OCI-LY1 (cell line): ENCODE results near the gene MACROD1.

ENCODE experiments used
- H2AFZ ChIP-seq: fragments of 200-600 bp; sonication (generic), shearing (Covaris generic); 2 replicates; pipeline ENCODE4 v1.6.0; 2014; ENCODE audit warnings: antibody characterized with exemption, mild to moderate bottlenecking, low read length
- H3F3A ChIP-seq: fragments of 200-600 bp; sonication (generic), shearing (Covaris generic); 2 replicates; pipeline ENCODE4 v1.6.0; 2014; ENCODE audit warnings: mild to moderate bottlenecking, antibody characterized with exemption, low read length, moderate library complexity; ENCODE audit not compliant: insufficient read depth
- H3K27ac ChIP-seq: fragments of 200-600 bp; sonication (generic); 2 replicates; pipeline ENCODE4 v1.5.1; 2014; ENCODE audit warnings: low read length, mixed run types, mild to moderate bottlenecking, low read depth; ENCODE audit not compliant: poor library complexity, severe bottlenecking
- H3K27me3 ChIP-seq: fragments of 200-600 bp; sonication (generic); 2 replicates; pipeline ENCODE4 v1.6.0; 2014; ENCODE audit warnings: antibody characterized with exemption, mild to moderate bottlenecking, low read length, moderate library complexity; ENCODE audit not compliant: insufficient read depth
- H3K36me3 ChIP-seq: fragments of 200-600 bp; sonication (generic); 2 replicates; pipeline ENCODE4 v1.6.1; 2014; ENCODE audit warnings: mild to moderate bottlenecking, antibody characterized with exemption, low read length, moderate library complexity, mixed read lengths; ENCODE audit not compliant: insufficient read depth
- H3K4me1 ChIP-seq: fragments of 200-600 bp; sonication (generic); 2 replicates; pipeline ENCODE4 v1.5.1; 2014; ENCODE audit warnings: mild to moderate bottlenecking, low read length, moderate library complexity; ENCODE audit not compliant: insufficient read depth, severe bottlenecking
- H3K4me2 ChIP-seq: fragments of 200-600 bp; sonication (generic), shearing (Covaris generic); 2 replicates; pipeline ENCODE4 v1.6.1; 2014; ENCODE audit warnings: low read length
- H3K4me3 ChIP-seq: fragments of 200-600 bp; sonication (generic); 2 replicates; pipeline ENCODE4 v1.5.1; 2014; ENCODE audit warnings: low read length, low read depth, mild to moderate bottlenecking, mixed read lengths; ENCODE audit not compliant: poor library complexity, severe bottlenecking
- H3K79me2 ChIP-seq: fragments of 200-600 bp; shearing (Covaris generic); 2 replicates; pipeline ENCODE4 v1.6.1; 2016; ENCODE audit warnings: mixed run types, low read length, mixed read lengths; ENCODE audit not compliant: insufficient read depth
- H3K9ac ChIP-seq: fragments of 200-600 bp; sonication (generic), shearing (Covaris generic); 2 replicates; pipeline ENCODE4 v1.6.1; 2014; ENCODE audit warnings: mild to moderate bottlenecking, low read length, mixed read lengths
- H3K9me2 ChIP-seq: fragments of 200-600 bp; sonication (generic), shearing (Covaris generic); 2 replicates; pipeline ENCODE4 v1.6.1; 2014; ENCODE audit warnings: low read depth, mild to moderate bottlenecking, low read length, mixed read lengths
- H3K9me3 ChIP-seq: fragments of 200-600 bp; shearing (Covaris generic); 2 replicates; pipeline ENCODE4 v1.6.1; 2014; ENCODE audit warnings: low read length, mixed read lengths
- H4K20me1 ChIP-seq: fragments of 200-600 bp; sonication (generic), shearing (Covaris generic); 2 replicates; pipeline ENCODE4 v1.6.0; 2016; ENCODE audit warnings: mild to moderate bottlenecking, low read length; ENCODE audit not compliant: insufficient read depth
- CTCF ChIP-seq: fragments of 200-600 bp; sonication (generic), shearing (Covaris generic); IDR thresholded peaks from 2 replicates; pipeline ENCODE4 v1.5.1; 2017; ENCODE audit warnings: mild to moderate bottlenecking, antibody characterized with exemption, low read length, moderate library complexity, mixed read lengths
- EZH2 ChIP-seq: fragments of 200-600 bp; sonication (generic), shearing (Covaris generic); IDR thresholded peaks from 2 replicates; pipeline ENCODE4 v1.8.0; 2017; ENCODE audit warnings: borderline replicate concordance, mixed run types, mild to moderate bottlenecking, antibody characterized with exemption, low read length, moderate library complexity, mixed read lengths

Gene MACROD1

GRCh38 chr11:64038500-64038899 lies 127.4 kb downstream of the MACROD1 start:
- H3K4me3 ChIP-seq = no peak overlapping the region
- H3K27ac ChIP-seq = no peak overlapping the region
- no peaks in the 10 kb centered on the region for H3K9me2 ChIP-seq
- no peaks in the 10 kb centered on the region for H3K4me1 ChIP-seq
- no peak overlapping the region for H3K9ac ChIP-seq
- no peaks in the 10 kb centered on the region for H3K79me2 ChIP-seq
- H3K4me2 ChIP-seq = no peak overlapping the region
- no peak for TF ChIP-seq EZH2
- TF ChIP-seq CTCF = no peak
- no peak overlapping the region for H2AFZ ChIP-seq
- no peaks in the 10 kb centered on the region for H4K20me1 ChIP-seq
- no peaks in the 10 kb centered on the region for H3K9me3 ChIP-seq
- H3K27me3 ChIP-seq = no peaks in the 10 kb centered on the region
- no peaks in the 10 kb centered on the region for H3F3A ChIP-seq
- H3K36me3 ChIP-seq = no peaks in the 10 kb centered on the region

- peaks cover 5% of the 10 kb centered on the region; the same call in 1 of the 2 replicates for H3K27me3 ChIP-seq
- no peaks in the 10 kb centered on the region for H3K36me3 ChIP-seq
- H3K9ac ChIP-seq = no peak overlapping the region
- no peaks in the 10 kb centered on the region for H3K9me3 ChIP-seq
- H3K27ac ChIP-seq = no peak overlapping the region
- no peaks in the 10 kb centered on the region for H4K20me1 ChIP-seq
- H3K9me2 ChIP-seq = no peaks in the 10 kb centered on the region
- TF ChIP-seq EZH2 (no peak), CTCF (no peak)
- no peaks in the 10 kb centered on the region for H3K79me2 ChIP-seq
- no peak overlapping the region for H3K4me2 ChIP-seq
- no peak overlapping the region for H2AFZ ChIP-seq
- no peaks in the 10 kb centered on the region for H3K4me1 ChIP-seq
- H3F3A ChIP-seq = no peaks in the 10 kb centered on the region
- no peak overlapping the region for H3K4me3 ChIP-seq
Measured at GRCh38 chr11:64037027-64037634, 128.8 kb downstream of the MACROD1 start.

- Histone ChIP-seq H3K36me3 (no peaks in the 10 kb centered on the region), H3K4me1 (no peaks in the 10 kb centered on the region), H4K20me1 (no peaks in the 10 kb centered on the region), H3K79me2 (no peaks in the 10 kb centered on the region), H3K27me3 (peaks cover 5% of the 10 kb centered on the region; the same call in 1 of the 2 replicates), H3K4me2 (no peak overlapping the region), H2AFZ (no peak overlapping the region), H3F3A (no peaks in the 10 kb centered on the region), H3K9me3 (no peaks in the 10 kb centered on the region), H3K4me3 (no peak overlapping the region), H3K9me2 (no peaks in the 10 kb centered on the region), H3K9ac (no peak overlapping the region), H3K27ac (no peak overlapping the region)
- no peak for TF ChIP-seq EZH2
- TF ChIP-seq CTCF = no peak
Measured at GRCh38 chr11:64036087-64037026, 129.6 kb downstream of the MACROD1 start.
